ENCODE results near the gene KRT20.

DNA sequence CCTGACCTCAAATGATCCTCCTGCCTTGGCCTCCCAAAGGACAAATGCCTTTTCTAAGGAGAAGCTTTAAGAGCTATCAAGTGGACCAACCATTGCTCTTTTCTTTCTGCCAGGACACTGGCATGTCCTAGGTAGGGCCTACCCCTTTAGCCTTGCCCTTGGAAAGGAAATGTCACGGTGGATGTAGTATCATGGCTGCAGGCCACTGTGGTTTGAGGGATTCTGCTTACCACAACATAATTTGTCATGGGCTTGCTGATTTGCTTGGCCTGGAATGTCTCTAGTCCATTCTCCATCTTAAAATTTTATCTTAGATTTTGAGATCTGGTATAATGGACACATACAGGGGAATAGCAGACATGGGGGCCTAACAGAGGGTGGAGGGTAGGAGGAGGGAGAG is 6.0 kb downstream of the KRT20 start:
- TF ChIP-seq CTCF (conservative IDR thresholded peaks at IDR 0.05; ENCODE audit: low read depth, low read length), result no peak
- no peak for TF ChIP-seq EZH2 (IDR thresholded peaks at IDR 0.05; ENCODE audit: borderline replicate concordance, low read depth, low read length, poor library complexity, severe bottlenecking)
